Measurements from ENCODE around the gene PTPRT.

GRCh38 chr20:42429761-42430458, 759.8 kb downstream of the PTPRT start:
- no peak for TF ChIP-seq CTCF (IDR thresholded peaks at IDR 0.05)
- TF ChIP-seq POLR2A (IDR thresholded peaks at IDR 0.05), result no peak
